GM18526 (cell line): ENCODE data around the gene KCTD18.

Experiments used
- POLR2A ChIP-seq: IDR thresholded peaks from 3 replicates; pipeline ENCODE4 v1.6.1; 2011; ENCODE audit not compliant: insufficient read length; ENCODE audit errors: extremely low read depth

KCTD18 gene

DNA sequence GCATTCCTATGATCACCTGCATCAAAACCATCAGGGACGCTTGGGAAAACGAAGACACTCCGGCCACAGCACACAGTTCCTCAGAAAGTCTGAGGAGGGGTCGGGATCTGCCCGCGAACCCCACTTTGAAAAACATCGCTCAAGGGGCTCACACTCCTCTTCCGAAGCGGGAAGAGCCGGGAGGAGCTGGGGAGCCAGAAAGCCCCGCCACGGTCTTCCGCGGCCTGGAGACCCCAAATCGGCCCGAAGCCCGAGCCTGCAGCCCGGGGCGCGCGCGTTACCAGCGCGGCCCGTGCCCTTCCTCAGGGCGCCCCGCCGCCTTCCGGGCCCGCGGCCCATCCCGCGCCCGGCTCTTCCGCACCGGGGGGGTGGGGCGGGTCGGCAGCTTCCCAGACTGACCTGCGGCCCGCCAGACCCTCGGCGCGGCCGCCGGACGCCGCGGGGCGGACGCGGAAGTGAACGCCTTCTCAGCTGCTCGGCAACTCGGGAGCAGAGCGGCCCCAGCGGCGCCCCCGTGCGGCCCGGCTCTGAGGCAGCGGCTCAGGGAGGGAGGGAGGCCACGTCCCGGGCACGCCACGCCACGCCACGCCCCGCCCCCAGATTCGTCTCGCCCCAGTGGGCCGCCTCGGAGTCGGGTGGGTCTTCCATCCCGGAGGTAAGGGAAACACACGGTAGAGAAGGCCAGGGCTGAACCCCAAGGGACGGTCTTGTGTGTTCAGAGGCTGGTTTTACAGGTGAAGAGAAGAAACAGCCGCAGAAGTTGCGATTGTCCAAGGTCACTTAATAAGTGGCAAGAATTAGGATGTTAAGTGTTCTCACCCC lies at the start of gene KCTD18:
Gene KCTD18 (minus strand): TSS at position 457 of the 822 bp plus-strand sequence. CDS start 3,052 bp downstream, outside the sequence.
- peak; percentile 70 for TF ChIP-seq POLR2A

DNA sequence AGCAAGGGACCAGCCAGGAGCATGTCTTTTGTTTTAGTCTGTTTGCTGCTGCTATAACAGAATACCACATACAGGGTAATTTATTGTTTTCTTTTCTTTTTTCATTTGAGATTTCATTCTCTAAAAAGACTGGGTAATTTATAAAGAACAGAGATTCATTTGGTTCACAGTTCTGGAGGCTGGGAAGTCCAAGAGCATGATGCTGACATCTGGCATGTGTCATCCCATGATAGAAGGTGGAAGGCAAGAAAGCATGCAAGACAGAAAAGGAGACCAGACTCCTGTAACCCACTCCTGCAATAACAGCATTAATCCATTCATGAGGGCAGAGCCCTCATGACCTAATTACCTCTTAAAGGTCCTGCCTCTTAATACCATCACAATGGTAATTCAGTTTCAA lies 30.9 kb upstream of the KCTD18 start:
- no peak for TF ChIP-seq POLR2A

DNA sequence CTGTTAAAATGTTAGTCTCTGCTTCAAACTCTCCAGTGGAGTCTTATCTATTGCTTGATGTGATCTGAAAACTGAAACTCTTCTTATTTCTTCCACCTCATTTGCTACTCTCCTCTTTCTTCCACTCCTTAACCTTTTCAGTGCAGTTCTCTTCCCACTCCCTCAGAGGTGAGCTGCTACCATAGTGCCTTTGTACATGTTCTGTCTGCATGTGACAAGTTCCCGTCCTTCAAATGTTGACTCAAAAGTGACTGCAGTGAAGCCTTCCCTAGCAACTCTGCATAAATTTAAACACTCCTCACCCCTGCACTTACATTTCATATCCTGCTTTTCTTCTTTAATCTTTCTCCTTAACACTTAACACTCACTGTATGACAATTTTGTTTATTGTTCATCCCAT lies 28.3 kb upstream of the KCTD18 start:
- no peak for TF ChIP-seq POLR2A

DNA sequence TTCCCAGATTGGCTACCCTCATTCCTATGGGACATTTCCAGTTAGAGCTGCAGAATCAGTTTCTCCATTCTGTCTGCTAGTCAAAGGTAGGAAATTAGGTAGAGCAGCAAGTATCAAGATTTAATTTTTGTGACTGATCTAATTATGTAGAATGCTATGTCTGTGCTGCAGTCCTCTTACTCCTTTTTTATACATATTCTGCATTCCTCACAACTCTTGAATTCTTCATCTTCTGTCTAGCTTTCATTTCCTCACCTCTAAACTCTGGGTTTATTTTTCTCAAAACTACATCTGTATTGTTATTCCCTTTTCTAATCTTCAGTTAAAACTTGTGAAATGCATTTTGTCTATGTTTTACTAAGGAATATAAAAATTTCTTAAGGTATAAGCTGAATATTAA lies 24.7 kb upstream of the KCTD18 start:
- TF ChIP-seq POLR2A: no peak

DNA sequence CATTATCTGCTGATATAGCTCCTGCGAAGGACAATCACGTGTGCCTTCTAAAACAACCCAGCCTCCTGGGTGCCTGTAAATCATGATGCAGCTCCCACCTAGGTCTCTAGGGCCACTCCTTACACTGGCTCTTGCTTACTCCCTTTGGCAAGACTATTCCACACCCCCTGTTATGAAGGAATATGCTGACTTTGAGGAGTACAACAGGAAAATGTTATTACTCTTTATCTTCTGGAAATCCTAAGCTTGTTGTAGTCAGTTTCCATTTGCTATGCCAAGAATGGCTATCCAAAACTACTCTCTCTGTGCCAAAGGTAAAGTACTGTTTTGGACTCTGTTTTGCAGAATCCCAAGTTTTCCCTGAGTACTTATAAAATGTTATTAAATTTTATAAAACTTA lies 23.9 kb upstream of the KCTD18 start:
- no peak for TF ChIP-seq POLR2A

DNA sequence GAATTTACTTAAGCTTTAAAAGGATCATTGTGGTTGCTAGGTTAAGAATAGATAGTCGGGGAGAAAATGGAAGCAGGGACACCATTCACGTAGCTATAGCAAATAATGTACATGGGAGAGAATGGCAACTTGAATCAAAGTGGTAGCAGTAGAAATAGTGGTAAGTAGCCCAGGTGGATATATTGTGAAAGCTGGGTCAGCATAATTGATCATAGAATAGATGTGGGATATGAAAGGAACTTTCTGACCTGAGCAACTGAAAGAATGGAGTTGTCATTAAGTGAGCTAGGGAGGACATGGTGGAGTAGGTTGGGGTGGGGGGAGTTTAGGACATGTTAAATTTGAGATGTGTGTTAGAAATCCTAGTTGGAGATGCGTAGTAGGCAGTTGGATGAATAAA lies 18.4 kb upstream of the KCTD18 start:
- no peak for TF ChIP-seq POLR2A

DNA sequence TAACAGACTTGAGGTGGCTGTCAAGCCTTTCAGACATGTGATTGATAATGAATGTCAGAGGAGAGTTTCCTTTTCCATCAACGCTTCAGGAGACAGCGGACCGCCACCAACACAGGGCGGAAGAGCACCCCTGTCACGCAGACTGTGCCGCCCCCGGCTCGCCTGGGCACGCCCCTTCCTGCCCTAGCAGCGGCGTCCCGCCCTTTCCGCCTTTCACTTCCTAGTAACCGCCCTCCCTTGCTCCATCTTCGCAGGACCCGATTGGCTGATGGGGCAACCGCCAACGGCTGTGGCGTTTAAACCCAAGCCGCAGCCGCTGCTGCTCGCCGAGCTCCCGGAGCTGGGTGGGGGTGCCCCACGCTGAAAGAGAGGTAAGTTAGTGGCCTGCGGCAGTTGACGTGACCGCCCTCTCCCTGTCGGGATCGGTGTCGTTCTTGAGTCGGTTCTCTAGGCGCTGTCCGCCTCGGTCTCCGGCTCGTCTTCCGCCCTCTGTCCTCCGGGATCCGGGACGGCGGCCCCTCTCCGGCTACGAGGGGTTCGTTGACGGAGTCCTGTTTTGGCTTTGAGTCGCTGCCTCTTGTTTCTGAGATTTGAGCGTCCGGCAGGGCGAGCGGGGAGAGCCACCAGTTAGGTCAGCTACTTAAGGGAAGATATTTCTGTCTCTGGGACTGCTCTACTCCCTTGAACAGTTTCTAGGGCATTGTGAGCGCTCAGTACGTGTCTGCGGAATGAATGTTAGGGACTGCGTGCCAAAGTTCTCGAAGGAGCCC lies 16.2 kb upstream of the KCTD18 start, which contains the start of gene SGO2:
Gene SGO2 (plus strand): TSS at position 326 of the 770 bp plus-strand sequence. CDS start 6,769 bp downstream, outside the sequence.
- peak; percentile 75 for TF ChIP-seq POLR2A

DNA sequence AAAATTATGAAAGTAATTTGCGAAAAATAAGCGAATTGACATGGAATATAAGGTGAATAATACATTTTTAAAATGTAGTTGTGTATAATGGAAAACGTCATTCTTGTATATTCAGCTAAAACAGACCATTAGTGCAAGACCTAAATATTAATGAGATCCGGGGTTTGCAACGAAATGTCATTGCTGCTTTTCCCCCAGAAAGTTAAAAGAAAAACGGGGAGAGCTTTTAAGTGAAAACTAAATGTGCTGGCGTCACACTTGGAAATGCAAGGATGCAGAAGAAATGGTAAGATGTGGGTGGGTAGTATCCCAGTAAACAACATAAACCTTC lies 15.6 kb upstream of the KCTD18 start:
- no peak for TF ChIP-seq POLR2A

DNA sequence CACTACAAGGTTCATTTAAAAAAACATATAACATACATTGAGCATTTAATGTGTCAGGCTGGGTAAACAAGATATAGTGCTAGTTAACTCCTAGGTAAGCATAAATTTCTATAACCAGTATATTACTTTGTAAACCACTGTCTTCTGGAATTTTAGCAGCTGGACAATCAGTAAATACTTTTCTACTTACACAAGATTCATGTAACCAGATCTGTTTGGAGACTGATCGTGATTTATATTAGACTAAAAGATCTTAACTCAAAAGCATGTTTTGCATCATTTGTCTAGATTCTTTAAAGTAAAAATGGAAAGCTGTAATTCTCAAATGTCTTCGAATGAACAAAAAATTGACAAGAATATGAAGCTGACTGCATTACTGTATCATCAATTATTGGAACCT lies 15.2 kb upstream of the KCTD18 start:
- TF ChIP-seq POLR2A: no peak

DNA sequence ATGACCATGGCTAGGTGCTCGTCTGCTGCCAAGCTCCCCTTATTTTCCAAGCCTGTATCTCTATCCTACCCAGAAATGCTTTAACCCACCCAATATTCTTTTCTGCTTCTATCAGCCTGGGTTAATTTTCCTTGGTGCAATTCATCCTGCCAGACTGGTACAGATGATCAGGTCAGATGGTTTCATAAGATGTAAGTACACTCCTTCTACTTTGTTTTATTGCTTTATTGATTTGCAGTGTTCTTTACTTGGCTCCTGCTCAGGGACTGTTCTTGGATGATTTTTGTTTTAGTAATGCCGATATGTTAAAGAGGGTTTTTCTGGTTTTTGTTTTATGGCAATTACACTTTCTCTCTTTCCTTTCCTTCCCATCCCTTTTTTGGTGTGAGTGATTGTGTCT lies 13.7 kb upstream of the KCTD18 start:
- no peak for TF ChIP-seq POLR2A

DNA sequence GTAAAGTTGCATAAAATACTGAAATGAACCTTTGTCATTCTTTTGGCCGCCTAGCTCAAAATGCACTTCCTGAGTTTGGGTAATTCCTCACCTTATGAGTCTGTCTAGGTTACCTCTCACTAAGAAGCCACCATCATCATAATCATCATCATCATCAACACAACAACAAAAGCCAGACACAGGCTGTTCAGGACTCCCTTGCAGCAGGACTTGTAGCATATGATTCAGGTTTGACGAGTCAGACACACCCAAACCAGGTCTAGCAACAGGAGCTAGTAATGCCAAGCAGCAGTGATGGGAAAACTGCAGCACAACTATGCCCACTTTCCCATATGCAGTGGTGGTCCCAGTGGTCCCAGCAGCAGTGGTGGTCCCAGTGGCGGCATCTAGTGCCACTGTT lies 13.3 kb upstream of the KCTD18 start:
- no peak for TF ChIP-seq POLR2A

DNA sequence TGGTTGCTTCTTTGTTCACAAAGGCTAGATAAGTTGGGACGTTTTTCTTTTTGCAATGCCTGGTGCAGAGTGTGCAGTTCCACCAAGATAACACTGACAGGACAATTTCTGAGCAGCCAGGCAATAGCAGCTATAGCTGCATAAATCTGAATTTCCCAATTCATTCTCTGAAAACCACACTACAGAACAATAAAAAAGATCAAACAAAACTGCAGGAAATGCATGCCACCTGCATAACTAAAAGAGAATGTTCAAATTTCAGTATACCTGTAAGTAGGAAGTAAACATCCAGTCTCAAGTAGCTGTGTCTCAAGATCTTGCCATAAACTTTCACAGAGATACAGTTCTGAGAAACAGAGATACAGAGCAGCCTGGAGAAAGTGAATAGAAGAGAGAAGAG lies 5.3 kb upstream of the KCTD18 start:
- TF ChIP-seq POLR2A: no peak

DNA sequence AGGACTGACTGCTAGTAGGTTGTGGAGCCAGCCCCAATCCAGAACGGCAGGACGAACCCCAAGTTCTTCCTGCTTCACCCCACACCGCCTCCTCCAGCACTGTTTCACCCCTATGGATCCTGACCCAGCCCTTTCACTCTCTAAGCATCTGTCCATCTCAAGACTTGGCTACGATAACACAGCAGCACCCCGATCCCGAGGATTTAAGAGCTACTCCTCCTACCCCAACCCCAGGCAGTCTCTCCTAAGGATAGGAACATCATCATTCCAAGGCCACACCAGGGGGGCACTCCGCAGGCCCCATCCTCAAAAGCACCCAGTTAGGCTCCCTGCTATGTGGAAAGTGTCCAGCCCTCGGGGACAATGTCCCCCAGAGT lies 645 bp downstream of the KCTD18 start:
- TF ChIP-seq POLR2A: no peak

DNA sequence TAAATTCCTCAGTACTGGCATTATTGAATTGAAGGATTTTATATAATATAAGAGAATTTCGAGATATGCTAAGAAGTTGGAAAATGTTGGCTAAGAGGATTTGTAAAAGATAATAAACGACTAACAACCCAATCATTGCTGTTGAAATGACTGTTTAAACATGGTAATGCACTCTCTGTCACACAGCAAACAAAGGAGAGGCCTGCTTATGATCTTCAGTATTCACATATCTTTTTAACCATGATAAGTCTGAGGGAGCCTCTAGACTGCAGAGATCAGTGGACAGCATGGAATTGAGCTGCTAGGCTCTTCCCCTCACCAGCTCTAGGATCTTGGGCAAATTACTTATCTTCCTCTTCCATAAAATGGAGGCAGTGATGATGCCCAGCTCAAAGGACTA lies 2.7 kb downstream of the KCTD18 start:
- TF ChIP-seq POLR2A: no peak

DNA sequence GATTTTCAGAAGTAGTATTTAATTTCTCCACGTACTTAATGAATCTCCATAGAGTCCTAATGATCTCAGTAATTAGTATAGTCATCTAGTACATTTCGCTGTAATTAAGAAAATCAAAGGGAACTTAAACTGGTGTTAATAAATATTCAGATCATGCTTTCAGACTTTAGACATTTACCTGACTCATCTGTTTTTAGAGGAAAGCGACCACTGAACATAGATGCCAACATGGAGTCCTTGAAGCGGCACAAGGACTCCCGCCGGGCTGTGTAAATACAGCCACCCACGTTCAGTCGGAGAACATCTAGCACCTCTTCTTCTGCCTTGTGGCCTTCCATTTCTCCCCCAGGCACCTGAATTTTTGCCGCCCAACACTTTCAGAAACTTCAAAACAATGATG lies 3.2 kb downstream of the KCTD18 start:
- no peak for TF ChIP-seq POLR2A

DNA sequence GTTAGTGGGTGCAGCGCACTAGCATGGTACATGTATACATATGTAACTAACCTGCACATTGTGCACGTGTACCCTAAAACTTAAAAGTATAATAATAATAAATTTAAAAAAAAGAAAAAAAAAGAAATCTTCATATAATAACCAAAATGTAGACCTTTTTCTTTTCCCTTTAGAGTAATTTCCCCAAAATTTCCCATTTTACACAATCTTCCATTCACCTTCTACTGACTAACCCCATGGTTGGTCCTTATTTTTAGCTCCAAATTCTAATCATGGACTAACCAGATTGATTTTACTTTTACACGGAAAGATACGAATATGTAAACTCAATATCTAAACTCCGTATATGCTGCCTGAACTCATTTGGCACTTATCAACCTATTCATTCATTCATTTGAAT lies 7.7 kb downstream of the KCTD18 start:
- TF ChIP-seq POLR2A: no peak
